Nephron (organoid): Measurements from ENCODE around the gene MX1.

Experiments used
- H3K27ac Mint-ChIP-seq, 3 experiments: 2 replicates each; pipeline ENCODE4 v1.8.0; 2020; ENCODE audit warnings: mixed read lengths in 3 of 3, mild to moderate bottlenecking in 2 of 3, moderate library complexity in 1 of 3
- H3K27me3 Mint-ChIP-seq: 2 replicates; pipeline ENCODE4 v1.8.0; 2021; ENCODE audit warnings: low read depth, mild to moderate bottlenecking, moderate library complexity, mixed read lengths
- H3K36me3 Mint-ChIP-seq: 2 replicates; pipeline ENCODE4 v1.8.0; 2020; ENCODE audit warnings: low read depth, mixed read lengths
- H3K4me1 Mint-ChIP-seq: 2 replicates; pipeline ENCODE4 v1.8.0; 2020; ENCODE audit warnings: mixed read lengths
- H3K4me3 Mint-ChIP-seq, 3 experiments: 2 replicates each; pipeline ENCODE4 v1.8.0; 2020; ENCODE audit warnings: mild to moderate bottlenecking in 3 of 3, mixed read lengths in 3 of 3, moderate library complexity in 2 of 3
- H3K9me3 Mint-ChIP-seq: 2 replicates; pipeline ENCODE4 v1.8.0; 2020; ENCODE audit warnings: mixed read lengths
- CTCF ChIP-seq, 3 experiments: fragments of 200-600 bp; sonication (generic); IDR thresholded peaks; one replicate each; pipeline ENCODE4 v1.5.0; 2021; ENCODE audit warnings: antibody characterized with exemption in 3 of 3; ENCODE audit not compliant: unreplicated experiment in 3 of 3

MX1 gene

GRCh38 chr21:41453761-41454160, 27.7 kb downstream of the MX1 start:
- H3K27ac Mint-ChIP-seq, result no peak overlapping the region
- no peak for TF ChIP-seq CTCF (IDR thresholded peaks at IDR 0.05; ENCODE audit: unreplicated experiment in 3 of 3)
- H3K9me3 Mint-ChIP-seq, result no peaks in the 10 kb centered on the region
- no peaks in the 10 kb centered on the region for H3K4me1 Mint-ChIP-seq
- H3K27me3 Mint-ChIP-seq, result no peaks in the 10 kb centered on the region
- no peak overlapping the region for H3K4me3 Mint-ChIP-seq
- H3K36me3 Mint-ChIP-seq, result no peaks in the 10 kb centered on the region

- Mint-ChIP-seq H3K4me1 (peaks cover 4% of the 10 kb centered on the region), H3K36me3 (peaks cover 4% of the 10 kb centered on the region), H3K9me3 (peaks cover 5% of the 10 kb centered on the region), H3K4me3 (no peak overlapping the region), H3K27ac (no peak overlapping the region), H3K27me3 (peaks cover 3% of the 10 kb centered on the region)
- TF ChIP-seq CTCF (IDR thresholded peaks at IDR 0.05; ENCODE audit: unreplicated experiment in 3 of 3), result no peak
Measured at GRCh38 chr21:41458121-41458520, 32.1 kb downstream of the MX1 start.

GRCh38 chr21:41458559-41458958, 32.5 kb downstream of the MX1 start:
- Mint-ChIP-seq H3K27me3 (peaks cover 3% of the 10 kb centered on the region), H3K9me3 (peaks cover 6% of the 10 kb centered on the region), H3K4me3 (no peak overlapping the region), H3K27ac (no peak overlapping the region), H3K4me1 (peaks cover 4% of the 10 kb centered on the region), H3K36me3 (peaks cover 4% of the 10 kb centered on the region)
- no peak for TF ChIP-seq CTCF (IDR thresholded peaks at IDR 0.05; ENCODE audit: unreplicated experiment in 3 of 3)

GRCh38 chr21:41459884-41460534, 34.0 kb downstream of the MX1 start:
- peaks cover 3% of the 10 kb centered on the region for H3K27me3 Mint-ChIP-seq
- H3K9me3 Mint-ChIP-seq, result peaks cover 15% of the 10 kb centered on the region
- H3K4me3 Mint-ChIP-seq, result no peak overlapping the region
- peaks cover 13% of the 10 kb centered on the region for H3K36me3 Mint-ChIP-seq
- no peak overlapping the region for H3K27ac Mint-ChIP-seq
- no peak for TF ChIP-seq CTCF (IDR thresholded peaks at IDR 0.05; ENCODE audit: unreplicated experiment in 3 of 3)
- H3K4me1 Mint-ChIP-seq, result peaks cover 4% of the 10 kb centered on the region

- TF ChIP-seq CTCF (IDR thresholded peaks at IDR 0.05; ENCODE audit: unreplicated experiment in 3 of 3), result peak; percentile 54 to 77 (median 76)
- no peak overlapping the region for H3K4me3 Mint-ChIP-seq
- peaks cover 17% of the 10 kb centered on the region for H3K36me3 Mint-ChIP-seq
- peaks cover 4% of the 10 kb centered on the region for H3K4me1 Mint-ChIP-seq
- H3K9me3 Mint-ChIP-seq, result peaks cover 15% of the 10 kb centered on the region
- H3K27me3 Mint-ChIP-seq, result peaks cover 3% of the 10 kb centered on the region
- no peak overlapping the region for H3K27ac Mint-ChIP-seq
Measured at GRCh38 chr21:41460578-41461527, 34.8 kb downstream of the MX1 start.
